Measurements from ENCODE around the gene RGPD4.

The RGPD4 gene

GRCh38 chr2:107812006-107812405 is 14.7 kb upstream of the RGPD4 start:
- Histone ChIP-seq H3K79me1 (ENCODE audit: low read length) (no peaks in the 10 kb centered on the region), H3K14ac (ENCODE audit: low read length) (no peak overlapping the region), H2BK120ac (ENCODE audit: insufficient read depth, low read length, poor library complexity) (no peak overlapping the region), H3K79me2 (ENCODE audit: control insufficient read depth, insufficient read depth, low read length, poor library complexity) (no peaks in the 10 kb centered on the region), H3K36me3 (ENCODE audit: control insufficient read depth in 1 of 2, insufficient read depth in 2 of 2, low read length in 2 of 2) (no peaks in the 10 kb centered on the region), H3K4me1 (ENCODE audit: control insufficient read depth in 1 of 2, insufficient read depth in 2 of 2, low read length in 2 of 2) (peaks cover 0 to 3% of the 10 kb centered on the region in 2 experiments), H4K91ac (ENCODE audit: low read depth, low read length) (no peak overlapping the region), H3K27me3 (ENCODE audit: insufficient read depth, low read length) (no peaks in the 10 kb centered on the region), H4K12ac (ENCODE audit: low read depth, low read length) (no peak overlapping the region), H2BK5ac (ENCODE audit: low read depth, low read length, poor library complexity) (no peak overlapping the region), H3K4me3 (ENCODE audit: low read depth, low read length) (no peak overlapping the region), H2AK5ac (ENCODE audit: low read length) (no peak overlapping the region), H3K23ac (ENCODE audit: low read length) (no peak overlapping the region), H3K27ac (ENCODE audit: low read depth, low read length) (no peak overlapping the region), H2AFZ (ENCODE audit: insufficient read depth, low read length, poor library complexity) (no peak overlapping the region), H4K8ac (ENCODE audit: low read depth, low read length) (no peak overlapping the region), H3K9me3 (ENCODE audit: insufficient read depth, low read depth, low read length) (peaks cover 1% of the 10 kb centered on the region), H3K9ac (ENCODE audit: low read length) (no peak overlapping the region), H2BK12ac (ENCODE audit: low read length) (no peak overlapping the region), H3K4ac (ENCODE audit: low read depth, low read length) (no peak overlapping the region), H3K18ac (ENCODE audit: low read length) (no peak overlapping the region), H3K4me2 (ENCODE audit: low read length) (no peak overlapping the region)
- no peak for DNase-seq
- WGBS (ENCODE audit: extremely low coverage, insufficient coverage, insufficient read length), result no CpG with 5 or more reads among the region's 5 CpGs

DNA sequence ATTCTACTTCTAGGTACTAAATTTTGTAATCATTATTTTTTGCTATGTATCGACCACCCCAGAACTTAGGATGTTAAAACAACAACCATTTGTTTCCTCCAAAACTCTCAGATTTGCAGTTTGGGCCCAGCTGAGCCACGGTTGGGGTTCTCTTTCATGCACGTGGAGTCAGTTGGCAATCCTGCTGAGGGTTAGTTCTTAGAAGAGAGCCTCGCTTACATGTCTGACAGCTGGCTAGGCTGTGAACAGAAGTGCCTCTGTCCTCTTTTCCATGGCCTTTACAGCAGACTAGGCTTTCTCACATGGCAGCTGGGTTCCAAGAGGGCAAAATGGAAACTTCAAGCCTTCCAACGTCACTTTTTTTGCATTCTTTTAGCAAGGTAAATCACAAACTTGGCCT is 9.3 kb upstream of the RGPD4 start:
- Histone ChIP-seq H3K4ac (ENCODE audit: low read depth, low read length) (no peak overlapping the region), H2BK5ac (ENCODE audit: low read depth, low read length, poor library complexity) (no peak overlapping the region), H3K14ac (ENCODE audit: low read length) (no peak overlapping the region), H3K18ac (ENCODE audit: low read length) (no peak overlapping the region), H3K36me3 (ENCODE audit: control insufficient read depth in 1 of 2, insufficient read depth in 2 of 2, low read length in 2 of 2) (no peaks in the 10 kb centered on the region), H3K27me3 (ENCODE audit: insufficient read depth, low read length) (no peaks in the 10 kb centered on the region), H4K12ac (ENCODE audit: low read depth, low read length) (no peak overlapping the region), H2BK120ac (ENCODE audit: insufficient read depth, low read length, poor library complexity) (no peak overlapping the region), H4K8ac (ENCODE audit: low read depth, low read length) (no peak overlapping the region), H3K4me1 (ENCODE audit: control insufficient read depth in 1 of 2, insufficient read depth in 2 of 2, low read length in 2 of 2) (no peaks in the 10 kb centered on the region), H4K91ac (ENCODE audit: low read depth, low read length) (no peak overlapping the region), H3K9ac (ENCODE audit: low read length) (no peak overlapping the region), H3K23ac (ENCODE audit: low read length) (no peak overlapping the region), H3K9me3 (ENCODE audit: insufficient read depth, low read depth, low read length) (no peaks in the 10 kb centered on the region), H3K79me1 (ENCODE audit: low read length) (no peaks in the 10 kb centered on the region), H3K4me2 (ENCODE audit: low read length) (no peak overlapping the region), H3K4me3 (ENCODE audit: low read depth, low read length) (no peak overlapping the region), H2AK5ac (ENCODE audit: low read length) (no peak overlapping the region), H2BK12ac (ENCODE audit: low read length) (no peak overlapping the region), H2AFZ (ENCODE audit: insufficient read depth, low read length, poor library complexity) (no peak overlapping the region), H3K79me2 (ENCODE audit: control insufficient read depth, insufficient read depth, low read length, poor library complexity) (no peaks in the 10 kb centered on the region), H3K27ac (ENCODE audit: low read depth, low read length) (no peak overlapping the region)
- no peak for DNase-seq
- WGBS (ENCODE audit: extremely low coverage, insufficient coverage, insufficient read length), result no CpG with 5 or more reads among the region's 5 CpGs

GRCh38 chr2:107822302-107822701 is 4.4 kb upstream of the RGPD4 start:
- WGBS (ENCODE audit: extremely low coverage, insufficient coverage, insufficient read length), result no CpG with 5 or more reads among the region's 4 CpGs
- no peak overlapping the region for H4K12ac ChIP-seq (ENCODE audit: low read depth, low read length)
- no peak overlapping the region for H2BK120ac ChIP-seq (ENCODE audit: insufficient read depth, low read length, poor library complexity)
- no peak overlapping the region for H4K91ac ChIP-seq (ENCODE audit: low read depth, low read length)
- no peak overlapping the region for H2AK5ac ChIP-seq (ENCODE audit: low read length)
- no peak overlapping the region for H3K4me2 ChIP-seq (ENCODE audit: low read length)
- no peak overlapping the region for H2BK5ac ChIP-seq (ENCODE audit: low read depth, low read length, poor library complexity)
- H3K9me3 ChIP-seq (ENCODE audit: insufficient read depth, low read depth, low read length), result no peaks in the 10 kb centered on the region
- H3K4me1 ChIP-seq (ENCODE audit: control insufficient read depth in 1 of 2, insufficient read depth in 2 of 2, low read length in 2 of 2), result no peaks in the 10 kb centered on the region
- no peaks in the 10 kb centered on the region for H3K27me3 ChIP-seq (ENCODE audit: insufficient read depth, low read length)
- H3K9ac ChIP-seq (ENCODE audit: low read length), result no peak overlapping the region
- no peak overlapping the region for H3K18ac ChIP-seq (ENCODE audit: low read length)
- no peak overlapping the region for H2AFZ ChIP-seq (ENCODE audit: insufficient read depth, low read length, poor library complexity)
- H3K14ac ChIP-seq (ENCODE audit: low read length), result no peak overlapping the region
- H2BK12ac ChIP-seq (ENCODE audit: low read length), result no peak overlapping the region
- H3K4ac ChIP-seq (ENCODE audit: low read depth, low read length), result no peak overlapping the region
- no peaks in the 10 kb centered on the region for H3K79me2 ChIP-seq (ENCODE audit: control insufficient read depth, insufficient read depth, low read length, poor library complexity)
- no peak overlapping the region for H3K27ac ChIP-seq (ENCODE audit: low read depth, low read length)
- H3K79me1 ChIP-seq (ENCODE audit: low read length), result no peaks in the 10 kb centered on the region
- no peaks in the 10 kb centered on the region for H3K36me3 ChIP-seq (ENCODE audit: control insufficient read depth in 1 of 2, insufficient read depth in 2 of 2, low read length in 2 of 2)
- no peak for DNase-seq
- H3K4me3 ChIP-seq (ENCODE audit: low read depth, low read length), result no peak overlapping the region
- no peak overlapping the region for H3K23ac ChIP-seq (ENCODE audit: low read length)
- no peak overlapping the region for H4K8ac ChIP-seq (ENCODE audit: low read depth, low read length)

DNA sequence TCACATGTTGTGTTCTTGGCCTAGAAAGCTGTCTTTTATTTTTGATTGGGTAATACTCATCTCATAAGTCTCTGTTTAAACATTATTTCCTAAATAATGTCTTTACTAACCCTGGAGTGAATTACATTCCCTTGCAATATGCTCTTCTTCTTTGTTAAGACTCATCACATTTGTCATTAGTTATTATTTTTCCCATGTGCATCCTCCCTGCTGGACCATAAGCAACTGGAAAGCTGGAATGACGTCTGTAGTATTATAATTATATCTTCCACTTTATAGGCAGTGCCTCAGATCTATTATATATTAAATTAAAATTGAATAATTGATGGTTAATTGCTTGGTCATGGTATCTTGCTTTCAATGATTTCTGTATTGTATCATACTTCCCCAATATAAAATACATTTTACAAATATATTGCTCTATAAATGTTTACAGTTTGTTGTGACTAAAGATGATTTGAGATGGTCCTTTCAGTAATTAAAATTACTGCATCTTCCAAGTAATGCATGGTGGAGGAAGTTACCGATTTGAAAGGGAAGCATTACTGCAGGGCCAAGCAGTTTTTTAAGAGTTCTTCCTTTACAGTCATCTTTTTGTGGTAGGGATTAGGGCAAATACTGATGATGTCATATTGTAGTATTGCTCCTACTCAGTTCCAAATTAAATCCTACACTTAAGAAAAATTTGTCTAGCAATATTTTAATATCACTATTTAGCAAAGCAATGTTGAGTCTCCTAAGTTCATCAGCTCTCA is 2.1 kb upstream of the RGPD4 start:
- Histone ChIP-seq H3K27ac (ENCODE audit: low read depth, low read length) (no peak overlapping the region), H3K36me3 (ENCODE audit: control insufficient read depth in 1 of 2, insufficient read depth in 2 of 2, low read length in 2 of 2) (no peaks in the 10 kb centered on the region), H3K79me2 (ENCODE audit: control insufficient read depth, insufficient read depth, low read length, poor library complexity) (no peaks in the 10 kb centered on the region), H3K4ac (ENCODE audit: low read depth, low read length) (no peak overlapping the region), H3K4me3 (ENCODE audit: low read depth, low read length) (no peak overlapping the region), H3K79me1 (ENCODE audit: low read length) (no peaks in the 10 kb centered on the region), H3K27me3 (ENCODE audit: insufficient read depth, low read length) (no peaks in the 10 kb centered on the region), H3K4me2 (ENCODE audit: low read length) (no peak overlapping the region), H3K9me3 (ENCODE audit: insufficient read depth, low read depth, low read length) (no peaks in the 10 kb centered on the region), H2AFZ (ENCODE audit: insufficient read depth, low read length, poor library complexity) (no peak overlapping the region), H4K91ac (ENCODE audit: low read depth, low read length) (no peak overlapping the region), H2BK120ac (ENCODE audit: insufficient read depth, low read length, poor library complexity) (no peak overlapping the region), H2AK5ac (ENCODE audit: low read length) (no peak overlapping the region), H4K8ac (ENCODE audit: low read depth, low read length) (no peak overlapping the region), H2BK12ac (ENCODE audit: low read length) (no peak overlapping the region), H3K9ac (ENCODE audit: low read length) (no peak overlapping the region), H3K4me1 (ENCODE audit: control insufficient read depth in 1 of 2, insufficient read depth in 2 of 2, low read length in 2 of 2) (no peaks in the 10 kb centered on the region), H4K12ac (ENCODE audit: low read depth, low read length) (no peak overlapping the region), H3K23ac (ENCODE audit: low read length) (no peak overlapping the region), H3K18ac (ENCODE audit: low read length) (no peak overlapping the region), H3K14ac (ENCODE audit: low read length) (no peak overlapping the region), H2BK5ac (ENCODE audit: low read depth, low read length, poor library complexity) (no peak overlapping the region)
- no CpG with 5 or more reads among the region's 2 CpGs for WGBS (ENCODE audit: extremely low coverage, insufficient coverage, insufficient read length)
- DNase-seq, result no peak

All from trophoblast cell (in vitro differentiated cells and primary cell).